ENCODE results near the gene AP3D1. TPM values are rescaled to one million over a fixed set of nuclear protein-coding genes. Genes with fewer than 3 reads are reported as not detected.

The AP3D1 gene
- total RNA-seq, 1 experiment from 2014 or later = 114 TPM

DNA sequence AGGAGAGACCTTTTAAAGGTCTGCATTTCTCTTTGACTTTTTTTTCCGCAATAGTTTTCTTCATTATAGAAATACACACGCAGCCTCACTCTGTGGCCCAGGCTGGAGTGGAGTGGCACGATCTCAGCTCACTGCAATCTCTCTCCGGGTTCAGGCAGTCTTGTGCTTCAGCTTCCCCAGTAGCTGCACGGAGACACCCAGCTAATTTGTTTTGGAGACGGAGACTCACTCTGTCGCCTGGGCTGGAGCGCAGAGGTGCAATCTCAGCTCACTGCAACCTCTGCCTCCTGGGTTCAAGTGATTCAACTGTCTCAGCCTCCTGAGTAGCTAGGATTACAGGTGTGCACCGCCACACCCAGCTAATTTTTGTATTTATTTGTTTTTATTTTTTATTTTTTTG, 88.6 kb downstream of the AP3D1 start:
- no peak for DNase-seq (ENCODE audit: low read depth, low spot score)
- in situ Hi-C loops (cut with HindIII; ENCODE audit: low pct_unique_long_range_greater_than_20kb, low sequenced_read_pairs) = no loop called here

DNA sequence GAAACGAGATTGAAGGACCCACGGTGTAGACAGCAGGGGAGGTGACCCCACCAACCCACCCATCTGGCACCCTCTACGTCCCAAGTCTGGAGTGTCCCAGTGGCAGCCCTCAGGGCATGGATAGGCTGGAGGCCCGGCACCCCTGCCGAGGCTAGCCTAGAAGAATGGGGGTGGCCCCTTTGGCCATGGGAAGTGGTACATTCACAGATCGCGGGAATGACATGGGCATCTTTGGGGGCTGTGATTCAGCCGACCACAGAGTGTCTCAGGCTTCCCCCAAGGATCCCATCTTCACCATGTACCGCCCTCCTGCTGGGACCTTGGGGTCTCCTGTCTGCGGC, 89.0 kb downstream of the AP3D1 start:
- in situ Hi-C loops (cut with HindIII; ENCODE audit: low pct_unique_long_range_greater_than_20kb, low sequenced_read_pairs) = no loop called here
- DNase-seq (ENCODE audit: low read depth, low spot score) = no peak

DNA sequence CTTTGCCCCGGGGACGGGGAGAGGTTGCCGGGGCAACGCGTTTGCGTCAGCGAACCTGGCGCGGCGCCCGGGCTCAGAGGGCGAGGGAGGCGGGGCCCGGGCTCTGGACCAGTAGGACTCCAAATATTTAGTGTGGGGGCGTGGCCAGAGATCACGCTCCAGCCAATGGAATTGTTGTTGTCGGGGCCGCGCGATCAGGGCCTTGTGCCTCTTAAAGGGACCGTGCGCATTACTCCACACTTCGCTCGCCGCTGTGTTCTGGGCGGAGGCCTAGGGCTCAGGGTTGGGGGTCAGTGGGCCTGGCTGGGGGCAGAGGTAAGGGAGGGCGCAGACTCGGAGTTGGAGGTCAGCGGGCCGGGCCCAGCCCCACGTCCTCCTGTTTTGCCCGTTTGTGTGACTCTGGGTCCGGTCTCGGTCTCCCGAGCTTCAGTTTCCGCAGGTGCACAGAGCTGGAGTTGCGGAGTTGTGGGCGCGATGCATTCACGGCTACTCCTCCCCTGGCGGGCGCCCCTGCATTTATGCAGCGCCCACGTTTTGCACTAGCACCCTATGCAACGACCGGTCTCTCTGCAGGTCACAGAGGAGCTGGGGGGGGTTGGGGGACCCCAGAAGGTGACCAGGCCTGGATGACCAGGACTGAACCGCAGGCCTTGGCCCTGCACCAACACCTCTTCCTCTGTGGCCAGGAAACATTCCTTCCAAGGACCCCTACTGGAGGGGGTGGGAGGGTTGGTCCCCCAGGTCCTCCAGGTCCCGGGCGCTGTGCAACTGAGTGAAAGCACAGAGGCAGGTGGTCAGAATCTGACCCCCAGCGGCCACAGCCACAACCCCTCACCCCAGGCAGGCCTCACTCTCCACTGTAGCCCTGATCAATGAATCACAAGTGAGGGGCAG, 89.6 kb downstream of the AP3D1 start:
- peak; percentile 96 for DNase-seq (ENCODE audit: low read depth, low spot score)
- in situ Hi-C loops (cut with HindIII; ENCODE audit: low pct_unique_long_range_greater_than_20kb, low sequenced_read_pairs) = no loop called here

DNA sequence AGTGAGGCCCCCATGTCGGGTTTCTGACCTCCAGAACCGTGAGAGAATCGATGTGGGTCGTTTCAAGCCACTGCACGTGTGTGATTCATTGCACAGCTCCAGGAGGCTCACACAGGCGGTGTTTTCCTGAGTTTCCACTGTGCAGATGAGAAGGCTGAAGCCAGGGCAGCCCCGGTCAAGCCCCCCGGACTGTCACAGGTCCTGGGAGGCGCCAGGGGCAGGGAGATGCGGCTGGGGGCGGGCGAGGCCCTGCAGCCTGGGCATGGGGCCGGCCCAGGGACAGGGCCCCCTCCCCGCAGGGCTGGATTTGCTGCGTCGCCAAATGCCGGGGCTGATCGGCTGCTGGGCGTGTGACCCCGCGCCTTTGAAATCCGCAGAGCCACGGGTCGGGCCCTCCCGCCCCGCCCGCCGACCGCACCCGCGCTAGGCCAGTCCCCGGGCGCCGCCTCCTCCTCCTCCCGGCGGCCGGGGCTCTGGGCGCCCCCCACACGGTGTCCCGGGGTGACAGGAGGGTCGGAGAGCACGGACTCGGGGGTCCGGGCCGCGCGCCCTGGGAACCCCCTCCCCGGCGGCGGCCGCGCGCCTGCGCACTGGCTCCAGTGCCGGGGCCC, 90.4 kb downstream of the AP3D1 start:
- in situ Hi-C loops (cut with HindIII; ENCODE audit: low pct_unique_long_range_greater_than_20kb, low sequenced_read_pairs) = no loop called here
- peak; percentile 77 for DNase-seq (ENCODE audit: low read depth, low spot score)

DNA sequence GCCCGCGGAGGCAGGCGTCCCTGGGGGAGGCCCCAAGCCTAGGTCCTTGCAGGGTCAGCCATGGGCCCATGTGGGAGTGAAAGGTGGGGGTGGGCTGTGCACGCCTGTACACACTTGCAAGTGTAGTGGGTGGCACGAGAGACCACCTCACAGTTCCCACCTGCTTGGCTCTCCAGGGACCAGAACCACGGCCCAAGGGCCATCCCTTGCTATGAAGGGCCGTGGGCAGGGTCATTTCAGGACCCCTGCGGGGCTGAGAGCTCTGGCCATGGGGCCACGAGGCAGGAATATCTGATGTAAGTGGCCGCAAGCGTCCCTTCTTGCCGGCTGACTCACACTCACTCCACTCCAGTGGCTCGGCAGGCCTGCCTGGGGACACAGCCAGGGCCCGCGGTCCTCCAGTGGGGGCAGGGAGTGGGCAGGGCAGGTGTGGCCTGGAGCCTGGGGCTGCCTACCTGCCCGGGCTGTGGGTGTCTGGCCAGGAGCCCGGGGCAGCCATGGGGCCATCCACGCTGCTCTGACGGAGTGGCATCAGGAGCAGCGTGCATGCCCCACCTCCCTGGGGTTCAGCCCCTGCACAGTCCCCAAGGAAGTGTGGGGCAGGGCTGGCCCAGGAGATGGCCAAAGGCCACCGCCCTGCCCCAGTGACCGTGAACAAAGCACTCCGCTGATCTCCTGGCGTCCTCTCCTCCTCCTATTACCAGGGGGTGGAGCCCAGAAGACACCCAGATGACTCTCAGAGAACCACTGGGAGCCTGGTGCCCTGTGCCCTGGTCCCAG, 91.8 kb downstream of the AP3D1 start:
- in situ Hi-C loops (cut with HindIII; ENCODE audit: low pct_unique_long_range_greater_than_20kb, low sequenced_read_pairs) = no loop called here
- peak; percentile 71 for DNase-seq (ENCODE audit: low read depth, low spot score)

DNA sequence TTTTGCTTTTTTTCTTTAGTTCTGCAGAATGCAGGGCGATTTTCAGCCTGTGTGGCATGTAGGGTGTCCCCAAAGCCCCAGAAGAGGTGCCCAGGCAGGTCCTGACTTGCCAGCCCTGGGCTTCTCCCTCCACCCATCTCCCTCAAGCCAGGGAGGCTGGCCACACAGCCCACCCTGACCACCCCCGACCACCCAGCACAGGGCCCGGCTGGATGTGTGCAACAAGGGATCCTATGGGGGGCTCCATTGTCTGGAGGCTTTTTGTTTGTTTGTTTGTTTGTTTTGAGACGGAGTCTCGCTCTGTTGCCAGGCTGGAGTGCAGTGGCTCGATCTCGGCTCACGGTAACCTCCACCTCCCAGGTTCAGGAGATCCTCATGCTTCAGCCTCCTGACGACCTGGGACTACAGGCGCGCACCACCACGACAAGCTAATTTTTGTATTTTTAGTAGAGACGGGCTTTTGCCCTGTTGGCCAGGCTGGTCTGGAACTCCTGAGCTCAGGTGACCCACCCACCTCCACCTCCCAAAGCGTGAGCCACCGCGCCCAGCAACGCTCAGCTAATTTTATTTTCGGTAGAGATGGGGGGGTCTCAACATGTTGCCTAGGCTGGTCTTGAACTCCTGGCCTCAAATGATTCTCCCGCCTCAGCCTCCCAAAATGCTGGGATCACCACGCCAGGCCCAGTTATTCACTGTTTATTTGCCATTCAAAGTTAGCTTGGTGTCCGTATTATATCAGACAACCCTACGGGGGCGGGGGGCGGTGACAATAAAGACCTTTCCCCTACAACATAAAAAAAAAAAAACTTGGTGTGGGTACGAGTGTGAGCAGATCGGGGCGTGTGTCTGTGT, 92.6 kb downstream of the AP3D1 start:
- in situ Hi-C loops (cut with HindIII; ENCODE audit: low pct_unique_long_range_greater_than_20kb, low sequenced_read_pairs) = no loop called here
- no peak for DNase-seq (ENCODE audit: low read depth, low spot score)

DNA sequence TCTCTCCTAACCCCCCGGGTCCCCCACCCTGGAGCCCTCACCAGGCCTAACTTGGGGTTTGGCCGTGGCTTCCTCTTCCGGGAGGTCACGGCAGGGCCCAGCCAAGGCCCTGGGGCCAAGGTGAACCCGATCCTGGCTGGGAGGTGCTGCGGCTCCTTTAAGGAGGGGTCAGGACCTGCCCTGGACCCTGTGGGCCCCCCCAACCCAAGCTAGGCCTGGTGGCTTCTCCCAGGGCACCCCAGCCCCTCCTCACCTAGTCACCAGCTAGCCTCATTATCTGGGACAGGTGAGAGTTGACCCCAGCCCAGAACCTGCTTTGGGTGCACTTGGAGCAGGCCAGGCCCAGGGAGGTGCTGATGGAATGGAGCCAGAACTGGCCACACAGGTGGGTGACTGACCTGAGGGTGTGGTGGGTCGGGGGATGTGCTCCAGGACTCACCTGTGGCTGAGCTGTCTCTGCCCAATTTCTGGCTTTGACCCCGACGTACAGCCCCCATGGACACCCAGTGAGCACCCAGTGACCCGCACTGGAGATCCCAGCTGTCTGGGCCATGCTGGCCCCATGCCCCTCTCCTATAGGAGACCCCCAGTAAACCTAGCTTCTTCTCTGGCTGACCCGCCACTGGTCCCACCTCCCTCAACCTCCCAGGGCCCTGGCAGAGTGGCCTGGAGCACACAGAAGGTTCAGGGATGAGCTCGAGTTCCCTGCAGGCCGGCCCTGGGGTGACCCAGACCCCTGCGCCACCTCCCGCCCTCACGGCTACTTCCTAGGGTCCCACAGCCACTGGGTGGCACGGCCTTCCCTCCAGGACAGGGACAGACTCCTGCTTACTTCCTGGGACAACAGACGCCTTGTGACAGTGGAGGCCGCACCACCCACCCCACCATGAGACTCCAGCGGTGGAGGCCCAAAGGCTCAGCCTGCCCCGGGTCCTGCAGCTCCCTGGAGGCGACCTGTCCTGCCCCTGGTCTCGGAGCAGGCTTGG, 93.6 kb downstream of the AP3D1 start:
- in situ Hi-C loops (cut with HindIII; ENCODE audit: low pct_unique_long_range_greater_than_20kb, low sequenced_read_pairs) = no loop called here
- DNase-seq (ENCODE audit: low read depth, low spot score) = no peak

DNA sequence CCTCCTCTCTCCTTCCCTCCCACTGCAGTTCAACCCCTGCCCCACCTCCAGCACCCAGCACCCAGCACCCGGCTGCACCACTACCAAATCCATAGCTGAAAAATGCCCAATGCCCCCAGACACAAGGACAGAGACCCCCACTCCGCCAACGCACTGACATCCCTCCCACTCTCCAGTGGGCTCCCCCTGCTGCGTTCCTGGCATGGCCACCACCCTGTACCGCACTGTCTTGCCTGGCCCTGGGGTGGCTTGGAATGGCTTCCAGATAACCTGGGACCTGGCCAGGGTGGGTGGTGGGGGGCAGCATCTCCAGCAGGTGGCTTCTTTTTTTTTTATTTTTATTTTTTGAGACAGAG, 94.6 kb downstream of the AP3D1 start:
- in situ Hi-C loops (cut with HindIII; ENCODE audit: low pct_unique_long_range_greater_than_20kb, low sequenced_read_pairs) = no loop called here
- DNase-seq (ENCODE audit: low read depth, low spot score) = no peak

DNA sequence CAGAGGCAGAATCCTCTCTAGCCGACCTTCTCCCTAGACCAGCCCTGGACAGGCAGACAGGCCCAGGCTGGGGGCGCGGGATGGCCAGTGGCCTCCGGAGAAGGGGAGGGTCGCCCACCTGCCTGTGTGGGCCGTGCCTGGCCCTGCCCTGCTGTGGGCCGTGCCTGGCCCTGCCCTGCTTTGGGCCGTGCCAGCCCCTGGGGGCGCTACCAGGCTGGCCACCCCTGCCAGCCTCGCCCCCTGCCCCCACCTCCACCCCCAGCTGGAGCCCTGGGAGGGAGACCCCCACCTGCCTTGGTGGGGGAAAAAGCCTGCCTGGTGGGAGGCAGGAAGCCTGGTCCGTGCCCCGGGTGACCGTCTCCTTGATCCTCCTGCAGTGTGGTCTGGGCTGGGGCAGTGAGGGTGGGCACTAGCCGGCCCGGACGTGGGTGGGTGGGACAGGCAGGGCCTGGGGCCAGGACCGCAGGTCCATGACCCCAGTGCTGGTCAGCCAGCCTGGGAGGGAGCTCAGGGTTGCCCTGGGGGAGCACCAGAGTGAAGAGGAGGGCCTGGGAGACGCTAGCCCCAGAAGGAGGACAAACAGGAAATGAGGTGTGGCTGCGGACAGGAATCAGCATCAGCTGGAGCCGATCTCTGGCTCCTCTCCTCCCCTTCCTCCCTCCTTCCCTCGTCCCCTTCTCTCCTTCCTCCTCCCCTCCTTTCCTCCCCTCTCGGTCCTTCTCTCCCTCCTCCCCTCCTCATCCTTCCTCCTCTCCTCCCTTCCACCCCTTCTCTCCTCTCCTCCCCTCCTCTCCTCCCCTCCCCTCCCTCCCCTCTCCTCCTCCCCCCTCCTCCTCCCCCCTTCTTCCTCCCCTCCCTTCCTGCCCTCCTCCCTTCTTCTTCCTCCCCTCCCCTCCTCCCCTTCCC, 95.2 kb downstream of the AP3D1 start:
- peak; percentile 38 for DNase-seq (ENCODE audit: low read depth, low spot score)
- in situ Hi-C loops (cut with HindIII; ENCODE audit: low pct_unique_long_range_greater_than_20kb, low sequenced_read_pairs) = no loop called here

DNA sequence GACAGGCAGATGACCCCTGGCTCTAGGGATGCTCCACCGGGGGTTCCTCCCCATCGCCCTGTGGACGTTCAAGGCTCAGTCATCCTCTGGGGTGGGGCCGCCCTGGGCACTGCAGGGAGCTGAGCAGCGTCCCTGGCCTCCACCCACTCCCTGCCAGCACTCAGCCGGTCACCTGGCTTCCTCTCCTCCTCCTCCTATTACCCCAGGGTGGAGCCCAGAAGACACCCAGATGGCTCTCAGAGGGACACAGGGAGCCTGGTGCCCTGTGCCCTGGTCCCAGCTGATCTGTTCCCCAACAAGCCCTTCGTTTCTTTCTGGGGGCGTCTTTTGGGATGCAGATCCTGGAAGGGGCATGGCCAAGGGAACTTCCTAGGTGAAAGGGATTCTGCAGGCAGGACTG, 96.6 kb downstream of the AP3D1 start:
- in situ Hi-C loops (cut with HindIII; ENCODE audit: low pct_unique_long_range_greater_than_20kb, low sequenced_read_pairs) = no loop called here
- DNase-seq (ENCODE audit: low read depth, low spot score) = no peak

DNA sequence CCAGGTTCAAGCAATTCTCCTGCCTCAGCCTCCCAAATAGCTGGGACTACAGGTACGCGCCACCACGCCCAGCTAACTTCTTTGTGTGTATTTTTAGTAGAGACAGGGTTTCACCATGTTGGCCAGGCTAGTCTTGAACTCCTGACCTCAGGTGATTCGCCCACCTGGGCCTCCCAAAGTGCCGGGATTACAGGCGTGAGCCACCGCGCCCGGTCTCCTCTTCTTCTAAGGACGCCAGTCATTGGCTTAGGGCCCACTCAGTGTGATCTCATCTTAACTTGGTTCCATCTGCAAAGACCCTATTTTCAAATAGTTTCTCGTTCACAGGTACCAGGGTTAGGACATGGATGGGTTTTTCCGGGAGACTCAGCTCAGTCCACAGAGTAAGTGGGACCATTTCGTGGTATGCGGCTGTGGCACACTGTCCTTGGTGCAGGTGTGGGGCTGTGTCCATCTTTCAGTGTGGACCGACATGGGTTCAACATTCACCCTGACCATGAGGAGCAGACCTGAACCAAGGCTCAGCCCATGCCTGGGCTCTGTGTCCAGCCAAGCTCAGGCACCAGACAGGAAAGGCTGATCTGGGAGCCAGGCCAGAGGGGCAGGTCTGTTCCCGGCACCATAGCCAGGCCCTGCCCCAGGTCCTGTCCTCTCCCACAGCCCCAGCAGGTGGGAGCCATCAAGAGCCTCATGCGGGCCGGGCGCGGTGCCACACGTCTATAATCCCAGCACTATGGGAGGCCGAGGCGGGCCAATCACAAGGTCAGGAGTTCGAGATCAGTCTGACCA, 97.6 kb downstream of the AP3D1 start:
- in situ Hi-C loops (cut with HindIII; ENCODE audit: low pct_unique_long_range_greater_than_20kb, low sequenced_read_pairs) = no loop called here
- no peak for DNase-seq (ENCODE audit: low read depth, low spot score)

DNA sequence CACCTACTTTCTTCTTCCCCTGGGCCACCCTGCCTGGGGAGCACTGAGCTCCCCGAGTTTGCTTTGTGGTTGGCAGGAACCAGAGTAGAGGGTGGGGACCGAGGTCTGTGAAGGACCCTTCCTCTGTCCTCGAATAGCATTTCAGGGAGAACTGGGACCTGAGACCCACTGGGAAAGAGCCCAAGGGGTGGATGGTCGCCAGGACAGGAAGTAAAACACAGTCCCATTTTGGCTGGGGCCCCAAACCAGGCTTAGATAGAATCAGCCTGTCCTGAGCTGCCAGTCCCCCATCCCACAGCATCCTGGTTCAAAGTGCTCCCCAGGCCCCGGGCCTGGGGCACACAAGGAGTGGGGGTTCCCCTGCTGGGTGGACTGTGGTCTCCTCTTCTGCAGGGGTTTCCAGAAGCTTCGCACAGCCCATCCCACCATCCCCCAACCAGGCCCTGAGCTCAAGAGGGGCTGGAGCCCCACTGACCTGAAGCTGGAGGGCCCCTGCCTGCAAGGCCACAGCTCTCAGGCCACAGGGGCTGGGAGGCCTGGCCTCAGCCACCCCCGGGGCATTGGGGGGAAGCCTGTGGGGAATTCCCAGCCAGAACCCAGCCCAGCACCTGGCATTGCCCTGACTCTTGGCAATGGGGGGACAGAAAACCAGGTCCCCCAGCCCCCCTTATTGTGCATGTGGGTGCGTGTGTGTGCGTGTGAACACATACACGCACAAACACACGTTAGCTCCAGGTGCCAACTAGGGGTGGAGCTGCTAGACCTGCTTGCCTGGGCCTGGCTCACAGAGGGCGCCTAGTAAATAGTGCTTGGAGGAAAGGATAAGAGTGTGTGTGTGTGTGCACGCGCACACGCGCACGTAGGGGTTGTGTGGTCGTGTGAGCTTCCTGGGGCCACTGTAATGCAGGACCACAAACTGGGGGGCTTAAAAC, 99.3 kb downstream of the AP3D1 start:
- DNase-seq (ENCODE audit: low read depth, low spot score) = no peak
- in situ Hi-C loops (cut with HindIII; ENCODE audit: low pct_unique_long_range_greater_than_20kb, low sequenced_read_pairs) = no loop called here

DNA sequence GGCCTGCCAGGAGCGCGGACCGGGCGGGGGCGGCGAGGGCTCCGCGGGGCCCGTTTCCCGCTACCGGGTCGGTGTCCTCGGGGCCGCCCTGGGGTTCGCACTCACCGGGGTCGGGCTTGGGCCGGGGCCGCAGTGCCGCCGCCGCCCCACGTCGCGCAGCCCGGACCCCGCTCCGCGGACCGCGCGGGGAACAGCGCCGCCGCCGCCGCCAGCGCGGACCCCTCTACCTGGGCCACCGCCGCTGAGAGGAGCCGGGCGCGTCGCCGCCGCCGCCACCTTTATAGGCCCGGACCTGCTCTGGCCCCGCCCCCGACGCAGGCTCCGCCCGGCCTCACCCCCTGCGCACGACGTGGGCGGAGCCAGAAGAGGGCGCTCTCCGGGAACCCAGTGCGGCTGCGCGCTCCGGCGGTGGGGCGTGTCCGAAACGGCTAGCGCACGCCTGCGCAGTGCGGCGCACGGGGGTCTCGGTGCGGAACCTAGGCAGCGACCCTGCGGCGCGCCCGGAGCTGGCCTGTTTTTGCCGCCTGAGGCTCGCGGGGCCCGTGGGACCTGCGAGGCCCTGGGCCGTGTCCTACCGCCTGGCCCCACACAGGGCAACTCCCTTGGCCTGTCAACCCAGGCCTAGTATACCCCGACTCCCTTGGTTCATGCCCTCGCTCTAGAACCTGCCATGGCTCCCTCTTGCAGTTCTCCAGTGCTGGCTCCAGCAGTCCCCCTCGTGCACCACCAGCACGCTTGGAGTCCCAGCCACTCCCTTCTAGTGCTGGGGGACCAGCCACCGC, 100.2 kb downstream of the AP3D1 start, which contains the start of gene MKNK2:
Gene MKNK2, minus strand, starts transcription at position 254 of the 782 bp plus-strand sequence. CDS start 393 bp downstream, outside the sequence.
- DNase-seq (ENCODE audit: low read depth, low spot score) = peak; percentile 77
- in situ Hi-C loops (cut with HindIII; ENCODE audit: low pct_unique_long_range_greater_than_20kb, low sequenced_read_pairs) = no loop called here
